SK-N-DZ (cell line): ENCODE results near the gene LRRC2.
"Not testable (repeated sequence)": the region's sequence is repeated elsewhere in the genome, so short reads cannot be mapped to it uniquely, and the experiment has no call there.

Source experiments
- DNase-seq: peaks from one replicate; pipeline ENCODE4 v3.0.0-alpha.2; 2015; ENCODE audit warnings: low spot score

Gene LRRC2

GRCh38 chr3:46527239-46527638, 38.9 kb downstream of the LRRC2 start:
- no peak for DNase-seq

GRCh38 chr3:46524832-46525231, 41.3 kb downstream of the LRRC2 start:
- DNase-seq: no peak

- DNase-seq: no peak
Observed at GRCh38 chr3:46524008-46524407, 42.1 kb downstream of the LRRC2 start.

- no peak for DNase-seq
Observed at GRCh38 chr3:46523556-46523955, 42.5 kb downstream of the LRRC2 start.

GRCh38 chr3:46522201-46522600, 43.9 kb downstream of the LRRC2 start:
- DNase-seq: not testable (repeated sequence)

GRCh38 chr3:46521096-46521495, 45.0 kb downstream of the LRRC2 start:
- DNase-seq: no peak

- DNase-seq: no peak
Observed at GRCh38 chr3:46520531-46520930, 45.6 kb downstream of the LRRC2 start.

- no peak for DNase-seq
Observed at GRCh38 chr3:46519952-46520351, 46.1 kb downstream of the LRRC2 start.

GRCh38 chr3:46517784-46518181, 48.3 kb downstream of the LRRC2 start:
- no peak for DNase-seq

- no peak for DNase-seq
Observed at GRCh38 chr3:46517016-46517783, 48.9 kb downstream of the LRRC2 start.

- DNase-seq: no peak
Observed at GRCh38 chr3:46516521-46516920, 49.6 kb downstream of the LRRC2 start.

- DNase-seq: no peak
Observed at GRCh38 chr3:46512191-46512749, 53.8 kb downstream of the LRRC2 start.

GRCh38 chr3:46509661-46510187, 56.4 kb downstream of the LRRC2 start:
- DNase-seq: no peak

GRCh38 chr3:46508850-46509591, 57.1 kb downstream of the LRRC2 start:
- DNase-seq: no peak

GRCh38 chr3:46506526-46506925, 59.6 kb downstream of the LRRC2 start:
- no peak for DNase-seq

- DNase-seq: no peak
Observed at GRCh38 chr3:46505953-46506352, 60.1 kb downstream of the LRRC2 start.

GRCh38 chr3:46504789-46505188, 61.3 kb downstream of the LRRC2 start:
- DNase-seq: no peak

GRCh38 chr3:46503200-46503874, 62.8 kb downstream of the LRRC2 start:
- no peak for DNase-seq

GRCh38 chr3:46501702-46502101, 64.4 kb downstream of the LRRC2 start:
- DNase-seq: no peak

- no peak for DNase-seq
Observed at GRCh38 chr3:46500656-46501635, 65.2 kb downstream of the LRRC2 start.
